GM19238 (cell line): ENCODE data around the gene CNNM1.

Source experiments
- DNase-seq: peaks from one replicate; pipeline ENCODE4 v3.0.0; 2011; ENCODE audit warnings: low spot score; ENCODE audit not compliant: insufficient read length

CNNM1 gene

DNA sequence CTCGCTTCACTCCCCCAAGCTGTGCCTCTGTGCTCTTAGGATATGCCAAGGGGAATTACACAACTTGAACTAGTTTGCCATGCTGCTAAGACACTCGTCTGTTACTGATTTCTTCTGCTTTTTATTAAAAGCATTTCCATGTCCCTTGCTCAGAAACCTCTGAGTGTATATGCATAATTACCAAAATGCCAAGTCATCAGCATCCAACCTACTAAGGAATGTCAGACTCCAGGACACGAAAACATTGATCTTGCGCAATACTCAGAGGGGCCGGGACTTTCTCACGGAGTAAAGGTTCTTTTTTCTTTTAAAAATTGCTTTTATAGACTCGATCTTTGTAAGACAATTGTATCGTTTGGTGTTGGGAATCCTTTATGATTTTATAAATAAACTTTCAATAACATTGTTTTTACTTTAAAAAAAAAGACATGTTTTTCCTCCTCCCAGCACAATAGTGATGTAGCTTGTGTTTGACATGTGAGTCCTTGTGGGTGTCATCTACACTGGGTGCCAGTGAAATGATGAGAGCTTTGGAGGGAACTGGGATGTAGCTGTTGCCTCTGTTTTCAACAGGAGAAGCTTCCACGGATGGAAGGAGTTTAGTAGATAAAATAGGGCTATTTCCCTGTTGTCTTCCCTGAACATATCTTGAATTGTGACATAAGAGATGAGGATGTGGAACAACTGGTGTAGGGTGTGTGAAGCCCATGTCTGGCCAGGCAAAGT lies 43.6 kb downstream of the CNNM1 start:
- no peak for DNase-seq

DNA sequence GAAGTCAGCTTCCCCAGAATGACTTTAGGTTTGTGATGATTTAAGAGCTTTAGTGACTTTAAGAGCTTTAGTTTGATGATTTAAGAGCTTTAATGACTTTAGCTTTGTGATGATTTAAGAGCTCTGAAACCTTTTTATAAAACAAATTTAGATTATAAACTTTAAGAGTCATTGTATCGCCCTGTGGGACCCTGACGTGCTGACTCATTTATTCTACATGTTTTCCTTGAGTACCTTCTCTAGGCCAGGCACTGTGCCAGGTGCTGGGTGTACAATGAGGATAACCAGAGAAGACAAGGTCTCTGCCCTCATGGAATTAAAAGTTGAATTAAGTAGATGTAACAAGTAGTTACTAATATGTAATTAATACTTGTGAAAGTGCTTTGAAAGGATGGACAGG lies 45.4 kb downstream of the CNNM1 start:
- DNase-seq, result no peak

DNA sequence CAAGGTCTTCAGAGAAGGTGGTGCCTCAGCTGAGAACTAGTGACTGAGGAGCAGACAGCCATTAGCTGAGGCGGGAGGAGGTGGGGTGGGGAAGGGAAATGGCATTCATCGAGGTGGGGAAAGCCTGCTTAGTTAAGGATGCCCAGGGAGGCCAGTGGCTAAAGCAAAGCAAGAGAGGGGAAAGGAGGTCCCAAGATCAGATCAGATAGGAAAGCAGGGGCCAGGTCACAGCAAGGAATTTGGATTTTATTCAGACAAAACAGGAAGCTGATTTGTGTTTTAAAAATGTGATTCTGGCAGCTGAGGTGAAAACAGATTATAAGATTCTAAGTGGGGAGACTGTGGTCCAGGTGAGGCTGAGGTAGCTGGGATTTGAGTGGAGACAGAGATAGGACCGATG lies 45.8 kb downstream of the CNNM1 start:
- no peak for DNase-seq

DNA sequence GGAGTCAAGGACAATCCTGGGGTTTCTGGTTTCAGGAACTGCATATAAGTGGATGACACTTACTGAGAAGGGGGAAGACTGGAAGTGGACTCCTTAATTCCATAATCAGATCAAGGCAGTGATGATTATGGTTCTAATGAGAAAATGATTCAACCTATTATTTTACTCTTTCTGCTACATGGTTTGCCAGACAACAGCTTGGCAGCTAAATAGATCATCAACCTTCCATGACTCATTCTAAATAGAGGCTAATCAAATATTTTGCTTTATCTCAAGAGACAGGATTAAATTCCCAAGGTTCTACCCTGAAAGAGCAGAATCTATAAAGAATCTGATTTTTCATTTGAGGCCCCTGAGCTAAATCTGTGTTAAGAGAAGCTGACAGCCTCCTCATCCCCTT lies 46.3 kb downstream of the CNNM1 start:
- DNase-seq, result no peak

DNA sequence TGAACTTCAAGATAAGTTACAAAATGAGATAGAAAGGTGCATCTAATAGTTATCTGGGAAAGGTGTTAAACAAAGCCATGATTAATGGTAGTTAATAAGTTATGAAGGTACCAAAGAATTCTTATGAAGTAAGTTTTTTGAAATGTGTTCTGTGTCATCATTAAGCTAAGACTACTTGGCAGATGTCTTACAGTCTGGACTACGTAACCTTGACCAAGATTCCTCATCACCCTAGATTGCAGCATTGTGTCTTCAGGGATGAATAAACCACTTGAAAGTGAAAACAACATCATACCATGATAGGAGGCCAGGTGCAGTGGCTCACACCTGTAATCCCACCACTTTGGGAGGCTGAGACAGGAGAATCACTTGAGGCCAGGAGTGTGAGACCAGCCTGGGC lies 53.0 kb downstream of the CNNM1 start:
- DNase-seq, result no peak

DNA sequence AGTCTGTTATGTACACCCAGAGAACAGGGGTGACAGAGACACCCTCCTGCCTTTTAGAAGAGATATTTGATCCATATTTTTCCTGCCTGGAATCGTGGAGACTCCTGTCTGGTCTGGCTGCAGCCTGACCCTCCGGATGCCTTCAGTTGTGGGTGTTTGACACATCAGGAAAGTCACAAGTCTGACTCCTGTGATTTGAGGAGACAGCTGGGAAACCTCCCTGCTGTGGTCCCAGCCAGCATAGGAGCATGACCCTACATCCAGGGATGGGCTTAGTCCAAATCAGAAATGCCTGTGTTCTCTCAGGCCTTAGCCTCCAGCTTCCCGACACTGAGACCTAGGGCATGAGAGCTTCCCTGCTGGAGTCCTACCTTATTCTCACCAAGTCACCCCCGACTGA lies 57.9 kb downstream of the CNNM1 start:
- DNase-seq, result no peak

DNA sequence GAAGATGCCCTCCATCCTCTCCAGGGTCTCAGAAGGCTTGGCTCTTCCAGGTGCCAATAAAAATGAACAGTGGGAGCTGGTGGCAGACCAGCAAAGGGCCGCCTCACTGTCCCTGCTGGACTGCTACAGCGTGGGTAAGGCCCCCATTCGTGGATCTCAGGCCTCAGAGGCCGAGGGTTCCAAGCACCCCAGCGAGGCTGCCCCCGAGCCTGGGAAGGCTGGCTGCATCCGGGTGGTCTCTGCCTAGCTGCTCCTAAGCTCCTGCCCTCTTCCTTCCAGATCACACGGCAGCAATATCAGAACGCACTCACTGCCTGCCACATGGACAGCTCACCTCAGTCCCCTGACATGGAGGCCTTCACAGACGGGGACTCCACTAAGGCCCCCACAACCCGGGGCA lies 58.4 kb downstream of the CNNM1 start:
- DNase-seq, result no peak

DNA sequence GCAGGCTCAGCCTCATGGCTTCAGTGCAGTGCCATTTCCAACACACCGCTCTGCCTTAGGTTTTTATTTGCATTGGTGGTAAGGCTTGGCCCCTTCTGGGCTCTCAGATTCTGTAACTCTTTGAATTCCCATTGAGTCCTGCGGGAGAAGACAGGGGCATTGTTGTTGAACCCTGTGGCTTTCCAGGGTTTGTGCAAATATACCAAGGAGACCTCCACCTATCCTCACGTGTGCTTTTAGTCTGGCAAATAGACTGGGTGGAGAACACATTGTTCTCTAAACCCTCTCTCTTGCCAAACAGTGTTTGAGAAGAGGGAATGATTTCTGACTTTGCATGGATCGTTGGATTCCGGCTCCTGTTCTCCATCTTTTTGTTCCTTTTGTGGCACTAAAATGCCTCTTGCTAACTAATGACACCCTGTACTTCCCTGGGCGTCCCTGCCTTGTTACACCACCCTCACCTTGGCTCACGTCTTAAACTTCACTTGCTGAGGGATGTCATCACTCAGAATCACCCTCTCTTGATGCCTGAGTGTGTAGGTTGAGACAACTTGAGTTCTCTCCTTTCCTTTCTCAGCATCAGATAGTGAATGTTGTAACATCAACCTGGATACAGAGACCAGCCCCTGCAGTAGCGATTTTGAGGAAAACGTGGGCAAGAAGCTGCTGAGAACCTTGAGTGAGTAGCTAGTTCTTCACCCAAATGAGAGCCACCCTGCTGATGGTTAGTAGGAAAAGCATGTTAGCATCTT lies 60.7 kb downstream of the CNNM1 start:
- no peak for DNase-seq

DNA sequence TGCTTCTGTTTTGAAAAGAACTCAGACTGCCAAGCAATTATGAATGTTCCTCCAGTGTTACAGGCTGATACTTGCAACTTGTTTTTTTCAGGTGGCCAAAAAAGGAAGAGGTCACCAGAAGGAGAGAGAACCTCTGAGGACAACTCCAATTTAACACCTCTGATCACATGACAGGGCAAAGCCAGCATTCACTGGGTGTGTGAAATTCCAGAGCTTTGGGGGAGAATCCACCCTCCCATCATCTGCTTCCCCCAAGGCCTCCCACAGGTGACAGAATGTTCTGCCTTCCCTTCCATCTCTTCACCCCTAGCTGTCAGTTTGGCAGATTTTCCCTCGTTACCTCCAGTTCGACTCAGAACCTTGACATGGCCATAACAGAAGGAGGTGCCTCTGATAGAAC lies 62.2 kb downstream of the CNNM1 start:
- no peak for DNase-seq

DNA sequence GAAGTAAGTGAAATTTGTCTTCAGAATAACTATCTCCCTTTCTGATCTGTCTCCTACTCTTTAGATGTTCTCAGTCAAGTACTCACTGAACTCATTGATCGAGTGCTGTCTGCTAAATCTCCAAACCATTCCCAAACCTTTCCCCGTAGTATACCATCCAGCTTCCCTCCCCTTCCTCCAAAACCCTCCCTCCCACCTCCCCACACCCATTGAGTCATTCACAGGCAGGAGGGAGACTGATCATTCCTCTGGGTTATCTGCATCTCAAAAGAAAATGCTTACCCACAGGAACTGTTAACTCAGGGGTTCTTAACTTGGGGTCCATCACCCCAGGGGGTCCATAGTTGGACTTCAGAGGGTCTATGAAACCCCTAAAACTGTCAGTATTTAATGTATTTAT lies 63.9 kb downstream of the CNNM1 start:
- no peak for DNase-seq

DNA sequence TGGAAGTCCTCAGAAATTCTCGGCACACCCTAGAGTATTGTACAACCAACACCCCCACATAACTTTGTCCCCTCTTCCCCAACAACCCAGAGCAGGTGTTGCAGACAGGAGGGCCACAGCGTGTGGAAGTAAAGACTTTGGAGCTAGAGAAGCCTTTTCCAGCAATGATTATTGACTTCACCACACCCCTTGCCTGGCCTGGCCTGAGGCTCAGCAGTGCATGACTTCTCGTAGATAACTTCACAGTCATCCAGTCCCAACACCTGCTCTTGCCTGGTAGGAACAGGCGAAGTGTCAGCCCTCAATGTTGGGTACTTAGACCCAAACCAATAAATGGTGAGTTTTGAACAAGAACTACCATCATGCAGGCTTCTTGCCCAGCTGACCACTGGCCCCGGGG lies 64.5 kb downstream of the CNNM1 start:
- DNase-seq, result no peak

DNA sequence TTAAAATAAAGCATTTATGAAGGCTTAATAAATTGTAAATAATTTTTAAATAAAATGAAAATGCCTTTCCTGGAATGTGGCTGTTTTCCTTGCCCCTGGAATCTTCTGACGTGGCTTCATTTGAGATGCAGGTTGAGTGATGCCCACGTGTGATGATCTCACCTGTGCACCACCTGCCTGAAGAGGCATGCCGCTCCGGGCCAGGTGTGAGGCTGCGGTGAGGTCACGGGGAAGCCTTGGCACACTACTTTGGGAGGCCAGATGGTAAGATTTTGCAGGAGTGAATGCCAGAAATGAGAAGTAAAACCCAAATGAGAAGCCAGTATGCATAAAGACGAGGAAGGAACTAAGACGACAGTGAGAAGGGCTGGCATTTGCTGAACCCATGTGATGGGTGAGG lies 65.1 kb downstream of the CNNM1 start:
- DNase-seq, result no peak

DNA sequence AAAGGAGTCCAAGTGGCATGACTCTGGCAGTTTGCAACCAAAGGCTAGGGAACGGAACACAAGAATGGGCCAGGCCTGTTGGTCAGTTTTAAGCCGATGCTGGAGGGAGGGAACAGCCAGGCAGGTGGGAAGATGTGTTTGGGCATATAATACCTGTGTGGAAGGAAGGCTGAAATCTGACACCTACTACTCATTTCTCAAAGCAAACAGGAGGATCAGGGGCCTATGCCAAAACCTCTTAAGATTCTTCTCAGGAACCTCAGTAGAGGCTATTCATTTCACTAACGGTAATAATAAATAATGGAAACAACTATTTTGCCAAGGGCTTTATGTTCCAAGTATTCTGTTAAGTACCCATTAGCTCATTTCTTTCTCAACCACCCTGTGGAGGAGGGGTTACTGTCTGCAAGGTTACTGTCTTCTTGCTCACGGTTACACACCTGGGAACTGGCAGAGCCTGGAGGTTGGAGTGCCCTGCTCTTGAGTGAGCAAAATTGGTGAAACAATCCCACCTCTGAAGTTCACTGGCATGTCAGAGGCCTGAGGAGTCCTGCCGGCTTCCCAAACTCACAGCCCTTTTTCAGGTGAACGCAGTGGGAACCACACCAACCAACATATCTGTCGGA lies 65.7 kb downstream of the CNNM1 start:
- no peak for DNase-seq

DNA sequence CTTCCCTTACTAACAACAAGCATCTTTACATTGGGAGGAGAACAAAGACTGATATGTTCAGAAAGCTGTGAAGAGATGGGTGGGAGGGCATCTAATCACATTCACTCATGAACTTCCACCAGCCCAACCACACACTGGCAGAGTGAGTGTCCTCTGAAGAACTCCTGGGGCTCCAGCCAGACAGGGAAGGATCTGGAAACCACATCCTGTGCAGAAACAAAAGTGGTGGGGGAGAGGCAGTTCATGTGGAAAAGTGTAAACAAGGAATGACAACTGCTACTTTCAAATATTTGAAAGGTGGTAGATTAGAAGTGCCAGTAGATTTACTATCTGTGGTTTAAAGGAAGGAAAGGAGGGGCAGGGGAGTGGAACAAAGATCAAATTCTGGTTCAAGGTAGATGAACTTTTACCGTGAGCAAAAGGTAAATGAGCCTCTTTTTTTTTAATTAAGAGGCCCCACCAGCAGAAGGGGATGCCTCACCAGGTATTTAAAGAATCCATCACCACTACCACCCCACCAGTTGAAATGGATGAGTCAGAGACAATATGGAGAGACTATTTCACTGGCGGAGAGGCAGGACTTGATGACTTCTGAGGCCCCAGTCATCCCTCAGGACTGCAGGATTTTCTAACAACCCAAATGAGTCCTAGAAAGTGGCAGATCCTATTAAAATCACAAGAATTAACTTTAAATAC lies 66.7 kb downstream of the CNNM1 start:
- no peak for DNase-seq

DNA sequence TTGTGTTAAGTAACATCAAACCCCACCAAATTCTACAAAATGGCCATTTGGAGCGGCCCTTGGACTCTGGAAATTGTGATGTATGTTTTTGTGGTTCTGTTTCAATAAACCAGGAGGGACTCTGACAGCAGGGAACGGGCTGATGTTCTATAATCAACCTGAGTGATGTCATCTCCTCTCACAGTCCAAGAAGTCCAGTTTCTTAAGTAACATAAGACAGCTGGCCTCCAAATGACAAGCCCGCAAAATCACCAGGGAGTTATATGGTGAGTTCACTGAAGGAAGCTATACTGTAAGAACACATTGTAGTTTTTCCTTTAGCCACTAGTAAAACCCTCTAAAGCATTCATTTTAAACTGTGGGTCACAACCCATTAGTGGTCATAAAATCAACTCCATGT lies 67.3 kb downstream of the CNNM1 start:
- no peak for DNase-seq

DNA sequence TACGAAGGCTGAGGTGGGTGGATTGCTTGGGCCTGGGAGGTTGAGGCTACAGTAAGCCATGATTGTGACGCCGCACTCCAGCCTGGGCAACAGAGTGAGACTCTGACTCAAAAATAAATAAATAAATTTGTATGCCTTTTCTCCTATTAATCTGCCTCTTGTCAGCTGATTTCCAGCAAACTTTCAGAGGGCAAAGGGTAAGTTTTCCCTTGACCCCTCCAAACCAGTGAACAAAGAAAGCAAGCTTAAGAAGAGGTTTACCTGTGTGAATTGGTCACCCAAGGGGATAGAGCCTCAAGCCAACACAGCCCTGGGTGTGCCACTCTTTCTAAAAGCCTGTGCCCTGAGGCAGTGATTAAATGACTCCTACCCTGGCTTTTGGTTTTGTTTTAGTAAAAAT lies 70.5 kb downstream of the CNNM1 start:
- no peak for DNase-seq

DNA sequence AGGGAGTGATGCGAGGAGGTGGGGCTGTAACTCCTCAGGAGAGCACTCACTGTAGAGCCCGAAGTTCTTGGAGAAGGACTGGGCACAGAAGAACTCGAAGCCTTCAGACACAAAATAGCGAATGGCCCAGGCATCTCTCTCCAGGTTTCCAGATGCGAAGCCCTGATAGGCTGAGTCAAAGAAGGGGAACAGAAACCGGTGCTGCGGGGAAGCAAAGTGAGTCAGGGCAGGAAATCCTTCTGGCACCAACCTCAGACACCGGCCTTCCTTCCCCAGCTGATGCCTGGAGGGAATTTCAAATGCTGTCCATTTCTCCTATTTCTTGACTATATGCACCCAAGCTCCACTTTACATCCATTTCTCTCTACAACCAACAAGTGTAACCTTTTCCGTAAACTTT lies 74.5 kb downstream of the CNNM1 start:
- no peak for DNase-seq

DNA sequence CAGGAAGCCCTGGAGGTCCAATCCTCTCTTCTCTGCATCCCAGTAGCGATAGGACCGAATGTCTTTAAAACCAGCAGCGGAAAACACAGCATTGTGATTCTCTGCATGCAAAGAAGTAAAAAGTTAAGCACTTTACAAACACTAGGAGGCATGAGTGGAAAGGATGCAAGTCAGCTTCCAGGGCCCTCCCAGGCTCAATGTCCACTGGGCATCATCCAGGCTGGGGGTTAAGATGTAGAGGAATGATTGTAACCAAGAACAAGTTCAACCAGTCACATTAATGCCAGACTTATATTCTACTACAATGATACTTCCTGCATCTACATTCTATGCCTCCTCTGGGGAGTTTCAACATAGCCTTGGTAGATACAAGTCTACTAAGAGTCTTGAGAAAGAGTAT lies 77.0 kb downstream of the CNNM1 start:
- DNase-seq, result no peak

DNA sequence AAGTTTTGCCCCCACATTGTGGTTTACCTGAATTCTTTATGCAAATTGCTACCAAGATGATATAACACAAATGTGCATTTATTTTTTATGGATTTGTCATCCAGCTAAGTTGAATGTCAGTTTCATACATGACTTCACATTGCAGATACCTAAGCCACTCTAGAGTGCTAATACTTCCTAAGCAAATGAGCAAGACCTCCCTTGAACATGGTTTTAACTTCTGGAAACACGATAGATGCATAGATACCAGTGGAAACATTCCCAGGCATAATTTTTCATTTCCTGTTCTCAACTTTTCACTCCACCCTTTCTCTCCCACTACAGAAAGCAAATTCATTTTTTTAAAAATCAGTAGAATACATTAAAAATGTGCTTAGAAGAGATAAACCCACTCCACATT lies 81.0 kb downstream of the CNNM1 start:
- DNase-seq, result no peak

DNA sequence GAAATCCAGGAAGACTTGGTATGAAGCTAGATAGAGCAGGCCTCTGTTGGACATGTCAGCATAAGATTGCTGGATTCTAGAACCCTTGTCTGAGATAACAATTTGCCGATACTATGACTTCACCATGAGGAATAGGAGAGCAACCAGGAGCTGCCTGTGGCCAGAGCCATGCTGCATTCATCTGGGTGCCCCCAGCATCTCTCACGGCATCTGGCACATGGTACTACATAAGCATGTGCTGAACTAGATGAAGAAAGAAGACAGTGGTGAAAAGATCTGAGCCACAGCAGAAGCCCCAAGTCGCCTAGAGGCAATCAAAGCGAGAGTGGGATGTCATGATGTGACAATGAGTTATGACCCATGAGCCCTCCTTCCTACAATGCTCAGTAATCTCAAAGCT lies 81.7 kb downstream of the CNNM1 start:
- DNase-seq, result no peak

DNA sequence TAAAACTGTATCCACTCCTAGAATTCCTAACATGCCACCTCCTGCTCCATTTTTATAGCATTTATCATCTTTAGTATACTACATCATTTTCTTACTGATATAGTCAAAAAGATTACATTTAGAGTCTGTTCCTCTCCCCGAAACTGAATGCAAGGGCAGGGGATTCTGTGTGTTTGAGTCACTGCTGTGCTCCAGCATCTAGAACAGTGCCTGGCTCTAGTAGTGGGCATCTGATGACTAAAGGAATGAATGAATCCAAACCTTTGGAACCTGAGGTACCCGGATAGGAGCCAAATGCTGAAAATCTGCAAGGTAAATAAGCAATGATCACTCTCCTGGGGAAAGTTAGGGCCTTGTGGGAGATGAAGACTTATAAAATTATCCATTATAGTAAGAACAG lies 82.4 kb downstream of the CNNM1 start:
- no peak for DNase-seq

DNA sequence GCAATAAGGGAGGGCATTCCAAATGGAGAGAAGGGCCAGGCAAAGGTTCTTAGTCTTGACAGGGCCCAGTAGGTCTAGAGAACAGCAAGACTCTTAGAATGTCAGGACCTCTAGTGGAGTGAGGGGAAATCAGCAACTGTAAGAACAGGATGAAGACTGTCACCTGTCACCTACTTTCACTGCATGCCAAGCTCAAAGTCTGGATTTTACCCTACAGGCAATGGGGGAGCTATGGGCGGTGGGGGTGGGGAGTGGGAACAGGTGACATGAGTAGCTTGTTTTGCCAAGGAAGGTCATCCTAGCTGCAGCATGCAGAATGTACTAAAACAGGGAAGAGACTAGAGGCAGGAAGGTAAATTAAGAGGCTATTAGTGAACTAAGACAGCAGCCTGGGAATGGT lies 82.9 kb downstream of the CNNM1 start:
- DNase-seq, result no peak
